Liver (tissue), 9 donors: ENCODE measurements around the gene KRTAP3-3. TPM values are rescaled to one million over a fixed set of nuclear protein-coding genes. Genes with fewer than 3 reads are reported as not detected.

Experiments
- DNase-seq: peaks from one replicate; pipeline ENCODE4 v3.0.0-alpha.2; 2017; ENCODE audit warnings: low spot score
- H3K27ac ChIP-seq, 2 donors: one replicate each; pipeline ENCODE4 v1.7.0; 2013; ENCODE audit warnings: inconsistent platforms in 2 of 2, low read length in 2 of 2, control low read depth in 1 of 2, low read depth in 1 of 2, mild to moderate bottlenecking in 1 of 2
- H3K27me3 ChIP-seq, 4 donors: one replicate each; pipeline versions ENCODE4 v1.6.1 to v1.7.0; 2013; ENCODE audit warnings: low read length in 3 of 4, inconsistent platforms in 1 of 4, mild to moderate bottlenecking in 1 of 4, moderate library complexity in 1 of 4; ENCODE audit not compliant: control insufficient read depth in 4 of 4, insufficient read depth in 4 of 4
- H3K36me3 ChIP-seq, 4 donors: one replicate each; pipeline versions ENCODE4 v1.6.1 to v1.7.0; 2013; ENCODE audit warnings: low read length in 3 of 4, mild to moderate bottlenecking in 3 of 4, low read depth in 1 of 4, moderate library complexity in 1 of 4; ENCODE audit not compliant: control insufficient read depth in 4 of 4, insufficient read depth in 3 of 4
- H3K4me1 ChIP-seq, 4 donors: one replicate each; pipeline versions ENCODE4 v1.6.1 to v1.7.0; 2013; ENCODE audit warnings: low read length in 3 of 4, mild to moderate bottlenecking in 3 of 4, moderate library complexity in 1 of 4; ENCODE audit not compliant: control insufficient read depth in 4 of 4, insufficient read depth in 4 of 4
- H3K4me3 ChIP-seq, 3 donors: one replicate each; pipeline versions ENCODE4 v1.6.1 to v1.7.0; 2013; ENCODE audit warnings: low read length in 3 of 3, control low read depth in 1 of 3, low read depth in 1 of 3, mild to moderate bottlenecking in 1 of 3
- H3K9ac ChIP-seq, 2 donors: one replicate each; pipeline ENCODE4 v1.7.0; 2013; ENCODE audit warnings: low read length in 2 of 2, mild to moderate bottlenecking in 2 of 2, moderate library complexity in 2 of 2, control low read depth in 1 of 2, low read depth in 1 of 2
- H3K9me3 ChIP-seq, 4 donors: one replicate each; pipeline versions ENCODE4 v1.6.1 to v1.7.0; 2013; ENCODE audit warnings: low read length in 3 of 4; ENCODE audit not compliant: control insufficient read depth in 4 of 4
- EGR1 ChIP-seq, 2 donors: IDR thresholded peaks; 2 replicates each; pipeline ENCODE4 v1.6.1; 2016 to 2018; ENCODE audit warnings: antibody characterized with exemption in 2 of 2, low read depth in 2 of 2
- FOXA1 ChIP-seq: IDR thresholded peaks from 2 replicates; pipeline ENCODE4 v1.6.1; 2016; ENCODE audit warnings: antibody characterized with exemption
- FOXA2 ChIP-seq: IDR thresholded peaks from 2 replicates; pipeline ENCODE4 v1.6.1; 2016; ENCODE audit warnings: antibody characterized with exemption
- GABPA ChIP-seq, 2 donors: IDR thresholded peaks in 1 of 2; conservative IDR thresholded peaks in 1 of 2; 2 replicates each; pipeline ENCODE4 v1.6.1; 2016; ENCODE audit warnings: antibody characterized with exemption in 2 of 2, mild to moderate bottlenecking in 1 of 2, moderate library complexity in 1 of 2
- HNF4A ChIP-seq, 2 donors: conservative IDR thresholded peaks; 2 replicates each; pipeline ENCODE4 v1.6.1; 2016; ENCODE audit warnings: antibody characterized with exemption in 2 of 2, mild to moderate bottlenecking in 2 of 2
- HNF4G ChIP-seq: IDR thresholded peaks from 2 replicates; pipeline ENCODE4 v1.6.1; 2016; ENCODE audit warnings: antibody characterized with exemption
- JUND ChIP-seq, 2 donors: IDR thresholded peaks; 2 replicates each; pipeline ENCODE4 v1.6.1; 2016; ENCODE audit warnings: antibody characterized with exemption in 2 of 2
- NR2F2 ChIP-seq: IDR thresholded peaks from 2 replicates; pipeline ENCODE4 v1.6.1; 2016; ENCODE audit warnings: antibody characterized with exemption
- RAD21 ChIP-seq, 2 donors: IDR thresholded peaks; 2 replicates each; pipeline ENCODE4 v1.6.1; 2016; ENCODE audit warnings: antibody characterized with exemption in 2 of 2, mild to moderate bottlenecking in 2 of 2
- RXRA ChIP-seq, 2 donors: IDR thresholded peaks; 2 replicates each; pipeline ENCODE4 v1.6.1; 2017 to 2018; ENCODE audit warnings: antibody characterized with exemption in 2 of 2, mild to moderate bottlenecking in 1 of 2
- SP1 ChIP-seq: IDR thresholded peaks from 2 replicates; pipeline ENCODE4 v1.6.1; 2018; ENCODE audit warnings: antibody characterized with exemption, mild to moderate bottlenecking
- TAF1 ChIP-seq: conservative IDR thresholded peaks from 2 replicates; pipeline ENCODE4 v1.6.1; 2016; ENCODE audit warnings: antibody characterized with exemption, mild to moderate bottlenecking
- YY1 ChIP-seq: IDR thresholded peaks from 2 replicates; pipeline ENCODE4 v1.6.1; 2016; ENCODE audit warnings: antibody characterized with exemption, mild to moderate bottlenecking
- WGBS: extraction: QIAGEN DNeasy Blood & Tissue Kit; methylation state at CpG from one replicate; pipeline ENCODE4 v1.1.7; 2013; 5-methylcytosine and 5-hydroxymethylcytosine counted together
- polyA plus RNA-seq, 2 donors: library from polyadenylated mRNA; stranded (reverse) in 1 of 2; unstranded in 1 of 2; fragments of 200-250 nt in 1 of 2; fragments of >200 nt in 1 of 2; fragmentation: Nextera tagmentation in 1 of 2; extraction: Ambion mirVana in 1 of 2; gene quantifications; one replicate each; pipeline versions ENCODE4 v1.2.1 to v1.2.3, GENCODE V29; 2013 to 2015
- total RNA-seq, 2 donors: library from RNA; depleted of rRNA; stranded (reverse); fragments of >200 nt; gene quantifications; one replicate each; pipeline ENCODE4 v1.2.3, GENCODE V29; 2014
- TF ChIP-seq, protein P1 (sequence below): IDR thresholded peaks from 2 replicates; pipeline ENCODE4 v1.6.1; 2016; ENCODE audit warnings: antibody characterized with exemption
- TF ChIP-seq, protein P2 (sequence below): IDR thresholded peaks from 2 replicates; pipeline ENCODE4 v1.6.1; 2016; ENCODE audit warnings: antibody characterized with exemption, mild to moderate bottlenecking
- TF ChIP-seq, protein P3 (sequence below): IDR thresholded peaks from 2 replicates; pipeline ENCODE4 v1.6.1; 2016; ENCODE audit warnings: antibody characterized with exemption
- TF ChIP-seq, protein P4 (sequence below): IDR thresholded peaks from 2 replicates; pipeline ENCODE4 v1.6.1; 2016; ENCODE audit warnings: antibody characterized with exemption
- TF ChIP-seq, protein P5 (sequence below): fragments of 150-350 bp; IDR thresholded peaks from 2 replicates; pipeline ENCODE4 v1.5.1; 2017; ENCODE audit warnings: improper control_type of control experiment, low read depth, low read length; ENCODE audit not compliant: missing input control
- donor health status: healthy.
- donor health status: healthy.
- donor health status: healthy.
- donor health status: healthy.
- donor health status: healthy.

KRTAP3-3 gene
- total and polyA plus RNA-seq, 4 donors: not detected

DNA sequence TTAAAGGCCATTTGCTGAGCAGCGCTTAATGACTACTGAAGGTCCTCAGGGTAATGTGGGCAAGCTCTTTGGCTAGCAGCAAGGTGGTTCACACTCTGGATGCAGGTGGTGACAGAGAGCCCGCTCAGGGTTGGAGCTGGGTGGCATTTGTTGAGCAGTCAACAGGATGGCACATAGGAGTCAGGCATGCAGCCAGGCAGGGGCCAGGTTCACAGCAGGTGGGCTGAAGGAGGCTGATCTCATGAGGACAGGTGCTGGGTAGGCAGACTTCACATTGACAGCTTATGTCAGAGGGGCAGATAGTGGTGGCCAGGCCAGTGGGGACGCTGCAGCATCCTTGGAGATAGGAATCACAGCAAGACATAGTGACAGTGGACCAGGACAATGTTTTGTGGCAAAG is 10.4 kb upstream of the KRTAP3-3 start:
- TF ChIP-seq, protein P1, sequence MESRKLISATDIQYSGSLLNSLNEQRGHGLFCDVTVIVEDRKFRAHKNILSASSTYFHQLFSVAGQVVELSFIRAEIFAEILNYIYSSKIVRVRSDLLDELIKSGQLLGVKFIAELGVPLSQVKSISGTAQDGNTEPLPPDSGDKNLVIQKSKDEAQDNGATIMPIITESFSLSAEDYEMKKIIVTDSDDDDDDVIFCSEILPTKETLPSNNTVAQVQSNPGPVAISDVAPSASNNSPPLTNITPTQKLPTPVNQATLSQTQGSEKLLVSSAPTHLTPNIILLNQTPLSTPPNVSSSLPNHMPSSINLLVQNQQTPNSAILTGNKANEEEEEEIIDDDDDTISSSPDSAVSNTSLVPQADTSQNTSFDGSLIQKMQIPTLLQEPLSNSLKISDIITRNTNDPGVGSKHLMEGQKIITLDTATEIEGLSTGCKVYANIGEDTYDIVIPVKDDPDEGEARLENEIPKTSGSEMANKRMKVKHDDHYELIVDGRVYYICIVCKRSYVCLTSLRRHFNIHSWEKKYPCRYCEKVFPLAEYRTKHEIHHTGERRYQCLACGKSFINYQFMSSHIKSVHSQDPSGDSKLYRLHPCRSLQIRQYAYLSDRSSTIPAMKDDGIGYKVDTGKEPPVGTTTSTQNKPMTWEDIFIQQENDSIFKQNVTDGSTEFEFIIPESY: no peak
- TF ChIP-seq HNF4A (conservative IDR thresholded peaks at IDR 0.05) (no peak), RXRA (IDR thresholded peaks at IDR 0.05) (no peak), SP1 (no peak), FOXA2 (no peak), EGR1 (IDR thresholded peaks at IDR 0.05; ENCODE audit: low read depth in 2 of 2) (no peak), NR2F2 (no peak), RAD21 (IDR thresholded peaks at IDR 0.05) (no peak), GABPA (IDR thresholded peaks at IDR 0.05 in 1 of 2, conservative IDR thresholded peaks at IDR 0.05 in 1 of 2) (no peak), YY1 (no peak), JUND (IDR thresholded peaks at IDR 0.05) (no peak), TAF1 (no peak), HNF4G (no peak), FOXA1 (no peak)
- TF ChIP-seq, protein P2, sequence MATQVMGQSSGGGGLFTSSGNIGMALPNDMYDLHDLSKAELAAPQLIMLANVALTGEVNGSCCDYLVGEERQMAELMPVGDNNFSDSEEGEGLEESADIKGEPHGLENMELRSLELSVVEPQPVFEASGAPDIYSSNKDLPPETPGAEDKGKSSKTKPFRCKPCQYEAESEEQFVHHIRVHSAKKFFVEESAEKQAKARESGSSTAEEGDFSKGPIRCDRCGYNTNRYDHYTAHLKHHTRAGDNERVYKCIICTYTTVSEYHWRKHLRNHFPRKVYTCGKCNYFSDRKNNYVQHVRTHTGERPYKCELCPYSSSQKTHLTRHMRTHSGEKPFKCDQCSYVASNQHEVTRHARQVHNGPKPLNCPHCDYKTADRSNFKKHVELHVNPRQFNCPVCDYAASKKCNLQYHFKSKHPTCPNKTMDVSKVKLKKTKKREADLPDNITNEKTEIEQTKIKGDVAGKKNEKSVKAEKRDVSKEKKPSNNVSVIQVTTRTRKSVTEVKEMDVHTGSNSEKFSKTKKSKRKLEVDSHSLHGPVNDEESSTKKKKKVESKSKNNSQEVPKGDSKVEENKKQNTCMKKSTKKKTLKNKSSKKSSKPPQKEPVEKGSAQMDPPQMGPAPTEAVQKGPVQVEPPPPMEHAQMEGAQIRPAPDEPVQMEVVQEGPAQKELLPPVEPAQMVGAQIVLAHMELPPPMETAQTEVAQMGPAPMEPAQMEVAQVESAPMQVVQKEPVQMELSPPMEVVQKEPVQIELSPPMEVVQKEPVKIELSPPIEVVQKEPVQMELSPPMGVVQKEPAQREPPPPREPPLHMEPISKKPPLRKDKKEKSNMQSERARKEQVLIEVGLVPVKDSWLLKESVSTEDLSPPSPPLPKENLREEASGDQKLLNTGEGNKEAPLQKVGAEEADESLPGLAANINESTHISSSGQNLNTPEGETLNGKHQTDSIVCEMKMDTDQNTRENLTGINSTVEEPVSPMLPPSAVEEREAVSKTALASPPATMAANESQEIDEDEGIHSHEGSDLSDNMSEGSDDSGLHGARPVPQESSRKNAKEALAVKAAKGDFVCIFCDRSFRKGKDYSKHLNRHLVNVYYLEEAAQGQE: no peak
- TF ChIP-seq, protein P3, sequence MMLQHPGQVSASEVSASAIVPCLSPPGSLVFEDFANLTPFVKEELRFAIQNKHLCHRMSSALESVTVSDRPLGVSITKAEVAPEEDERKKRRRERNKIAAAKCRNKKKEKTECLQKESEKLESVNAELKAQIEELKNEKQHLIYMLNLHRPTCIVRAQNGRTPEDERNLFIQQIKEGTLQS: no peak
- TF ChIP-seq, protein P4, sequence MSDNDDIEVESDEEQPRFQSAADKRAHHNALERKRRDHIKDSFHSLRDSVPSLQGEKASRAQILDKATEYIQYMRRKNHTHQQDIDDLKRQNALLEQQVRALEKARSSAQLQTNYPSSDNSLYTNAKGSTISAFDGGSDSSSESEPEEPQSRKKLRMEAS: no peak
- TF ChIP-seq, protein P5, sequence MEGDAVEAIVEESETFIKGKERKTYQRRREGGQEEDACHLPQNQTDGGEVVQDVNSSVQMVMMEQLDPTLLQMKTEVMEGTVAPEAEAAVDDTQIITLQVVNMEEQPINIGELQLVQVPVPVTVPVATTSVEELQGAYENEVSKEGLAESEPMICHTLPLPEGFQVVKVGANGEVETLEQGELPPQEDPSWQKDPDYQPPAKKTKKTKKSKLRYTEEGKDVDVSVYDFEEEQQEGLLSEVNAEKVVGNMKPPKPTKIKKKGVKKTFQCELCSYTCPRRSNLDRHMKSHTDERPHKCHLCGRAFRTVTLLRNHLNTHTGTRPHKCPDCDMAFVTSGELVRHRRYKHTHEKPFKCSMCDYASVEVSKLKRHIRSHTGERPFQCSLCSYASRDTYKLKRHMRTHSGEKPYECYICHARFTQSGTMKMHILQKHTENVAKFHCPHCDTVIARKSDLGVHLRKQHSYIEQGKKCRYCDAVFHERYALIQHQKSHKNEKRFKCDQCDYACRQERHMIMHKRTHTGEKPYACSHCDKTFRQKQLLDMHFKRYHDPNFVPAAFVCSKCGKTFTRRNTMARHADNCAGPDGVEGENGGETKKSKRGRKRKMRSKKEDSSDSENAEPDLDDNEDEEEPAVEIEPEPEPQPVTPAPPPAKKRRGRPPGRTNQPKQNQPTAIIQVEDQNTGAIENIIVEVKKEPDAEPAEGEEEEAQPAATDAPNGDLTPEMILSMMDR: no peak
- H3K9ac ChIP-seq: no peak overlapping the region
- H3K36me3 ChIP-seq: no peaks in the 10 kb centered on the region
- H3K4me1 ChIP-seq: no peaks in the 10 kb centered on the region
- H3K9me3 ChIP-seq: no peaks in the 10 kb centered on the region
- no peak overlapping the region for H3K4me3 ChIP-seq
- peaks cover 0 to 3% (median 0%) of the 10 kb centered on the region in 4 donors for H3K27me3 ChIP-seq
- WGBS: 85% methylated on average over 3 of the region's 3 CpGs
- no peak for DNase-seq
- no peak overlapping the region for H3K27ac ChIP-seq
